Measurements from ENCODE around the gene CDH12.

- no peak for TF ChIP-seq CTCF (IDR thresholded peaks at IDR 0.05)
- no peak for TF ChIP-seq POLR2A (IDR thresholded peaks at IDR 0.05)
- no peak for TF ChIP-seq EP300 (IDR thresholded peaks at IDR 0.05)
- TF ChIP-seq POLR2AphosphoS5 (IDR thresholded peaks at IDR 0.05), result no peak
Measured at GRCh38 chr5:22663134-22663533, 190.0 kb downstream of the CDH12 start.
